DMS153 treated with DMSO at 0.1 percent for 48 hours (cell line): ENCODE measurements around the gene CCER1.
A peak's percentile ranks its signal among the peaks of the same experiment; 100 is the strongest.

Source experiments
- DNase-seq: peaks from one replicate; lab custom pipeline; 2025; ENCODE audit not compliant: unreplicated experiment; lab: John Stamatoyannopoulos, UW

CCER1 gene

DNA sequence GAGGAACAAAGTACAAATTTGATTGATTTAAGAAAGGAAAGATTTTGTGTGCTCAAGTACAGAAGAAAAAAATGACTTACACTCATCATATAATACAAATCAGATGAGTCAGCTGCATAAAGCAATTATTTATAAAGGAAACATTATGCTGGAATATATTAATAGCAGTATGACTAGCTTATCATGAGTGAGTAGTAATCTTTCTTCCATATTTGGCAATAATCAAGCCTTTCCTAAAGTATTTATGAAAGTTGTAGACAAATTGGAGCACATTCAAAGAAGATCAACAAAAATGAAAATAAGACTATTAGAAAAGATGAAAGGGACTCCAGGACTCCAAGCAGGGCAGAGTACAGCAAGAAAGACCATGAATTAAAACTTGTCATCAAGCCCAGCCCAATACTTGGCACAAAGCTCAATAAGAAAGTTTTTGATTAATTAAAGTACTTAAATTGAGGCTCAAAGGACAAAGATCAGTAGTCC, 32.8 kb downstream of the CCER1 start:
- DNase-seq = no peak

DNA sequence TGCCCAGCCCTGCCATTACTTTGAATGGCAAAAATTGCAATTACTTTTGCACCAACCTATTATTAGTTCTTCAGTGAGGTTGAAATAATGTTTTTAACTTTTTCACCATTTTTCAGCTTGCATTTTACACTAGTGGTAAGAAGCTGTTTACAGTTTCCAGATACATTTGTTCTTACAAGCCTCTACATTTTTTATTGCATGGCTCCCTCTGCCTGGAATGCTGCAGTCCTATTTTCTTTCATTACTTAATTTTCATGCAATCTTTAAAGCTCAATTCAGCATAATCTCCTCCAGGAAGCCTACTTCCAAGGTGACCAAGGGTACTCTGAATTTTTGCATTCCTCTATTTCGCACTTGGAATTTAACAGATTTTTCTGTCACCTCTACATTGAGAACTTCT, 33.4 kb downstream of the CCER1 start:
- no peak for DNase-seq

DNA sequence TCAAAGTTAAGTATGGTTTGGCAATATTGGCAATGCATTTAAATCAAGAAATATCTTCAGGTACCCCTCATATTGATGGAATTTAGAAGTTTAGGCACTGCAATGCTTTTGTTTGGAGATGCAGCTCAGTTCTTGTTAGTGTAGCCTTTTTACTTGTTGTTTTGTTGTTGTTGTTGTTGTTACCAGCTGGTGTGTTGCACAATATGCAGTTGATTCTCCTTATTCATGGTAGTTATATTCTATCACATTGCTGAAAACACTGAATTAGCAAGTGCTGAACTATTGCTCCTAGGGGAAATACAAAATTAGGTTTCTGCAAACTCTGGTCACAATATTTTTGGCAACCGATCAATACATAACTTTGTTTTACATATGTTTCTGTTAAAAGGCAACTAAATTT, 34.8 kb downstream of the CCER1 start:
- no peak for DNase-seq

DNA sequence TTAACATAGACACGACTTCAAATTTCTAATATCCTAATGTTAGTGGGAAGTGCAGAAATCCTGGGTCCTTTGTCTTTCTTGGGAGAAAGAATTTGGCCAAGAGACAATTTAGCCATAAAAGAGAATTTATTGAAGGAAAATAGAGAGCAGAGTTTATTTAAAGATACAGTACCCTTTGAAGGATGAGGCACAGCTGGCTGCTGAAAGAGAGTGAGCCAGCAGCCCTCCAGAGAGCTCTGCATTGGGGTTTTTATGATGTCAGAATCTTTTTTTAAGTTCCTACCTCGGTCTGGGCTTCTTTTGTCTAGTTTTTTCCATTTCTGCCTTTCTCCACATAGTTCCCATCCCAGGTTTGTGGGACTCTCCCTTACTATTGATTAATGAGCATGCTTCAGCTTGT, 37.5 kb downstream of the CCER1 start:
- DNase-seq = no peak

DNA sequence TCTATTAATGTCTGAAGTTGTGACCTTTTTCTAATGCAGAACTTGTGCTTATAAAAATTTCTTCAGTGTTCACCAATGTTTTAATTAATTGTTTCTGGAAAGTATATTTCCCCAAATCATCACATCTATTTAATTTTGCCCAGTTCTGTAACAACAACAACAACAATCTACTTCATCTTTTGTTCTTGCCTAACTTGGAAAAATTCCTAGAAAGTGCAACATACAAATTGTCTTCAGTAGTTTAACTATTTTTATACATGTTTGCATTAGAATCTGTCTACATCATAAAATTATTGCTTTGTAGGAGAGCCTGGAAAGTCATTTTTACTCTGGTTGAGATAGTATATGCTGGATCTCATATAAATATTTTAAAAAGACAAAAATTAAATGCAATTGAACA, 38.5 kb downstream of the CCER1 start:
- no peak for DNase-seq

DNA sequence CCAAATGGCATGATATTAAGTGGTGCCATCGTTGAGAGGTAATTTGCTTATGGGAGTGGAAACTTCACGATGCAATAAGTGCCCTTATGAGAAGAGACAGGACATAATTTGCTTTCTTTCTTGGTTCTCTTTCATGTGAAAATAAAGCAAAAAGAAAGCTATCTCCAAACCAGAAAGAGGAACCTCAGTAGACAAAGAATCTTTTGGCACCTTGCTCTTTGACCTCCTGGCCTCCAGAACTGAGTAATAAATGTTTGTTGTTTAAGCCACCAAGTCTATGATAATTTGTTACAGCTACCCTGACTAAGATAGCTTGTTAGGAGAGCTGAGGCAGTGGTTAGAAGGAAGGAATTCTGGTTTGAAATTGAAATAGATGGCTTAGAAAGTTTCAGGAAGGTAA, 39.6 kb downstream of the CCER1 start:
- no peak for DNase-seq

DNA sequence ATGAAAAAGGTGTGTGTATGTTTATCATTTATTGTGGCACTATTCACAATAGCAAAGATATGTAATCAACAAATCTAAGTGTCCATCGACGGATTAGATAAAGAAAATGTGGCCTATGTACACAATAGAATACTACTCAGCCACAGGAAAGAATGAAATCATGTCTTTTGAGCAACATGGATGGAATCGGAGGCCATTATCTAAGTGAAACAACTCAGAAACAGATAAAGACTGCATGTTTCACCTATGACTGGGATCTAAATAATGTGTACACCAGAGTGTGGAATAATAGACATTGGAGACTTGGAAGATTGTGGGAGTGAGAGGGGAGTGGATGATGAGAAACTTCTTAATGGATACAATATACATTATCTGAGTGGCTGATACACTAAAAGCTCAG, 44.0 kb downstream of the CCER1 start:
- DNase-seq = no peak

DNA sequence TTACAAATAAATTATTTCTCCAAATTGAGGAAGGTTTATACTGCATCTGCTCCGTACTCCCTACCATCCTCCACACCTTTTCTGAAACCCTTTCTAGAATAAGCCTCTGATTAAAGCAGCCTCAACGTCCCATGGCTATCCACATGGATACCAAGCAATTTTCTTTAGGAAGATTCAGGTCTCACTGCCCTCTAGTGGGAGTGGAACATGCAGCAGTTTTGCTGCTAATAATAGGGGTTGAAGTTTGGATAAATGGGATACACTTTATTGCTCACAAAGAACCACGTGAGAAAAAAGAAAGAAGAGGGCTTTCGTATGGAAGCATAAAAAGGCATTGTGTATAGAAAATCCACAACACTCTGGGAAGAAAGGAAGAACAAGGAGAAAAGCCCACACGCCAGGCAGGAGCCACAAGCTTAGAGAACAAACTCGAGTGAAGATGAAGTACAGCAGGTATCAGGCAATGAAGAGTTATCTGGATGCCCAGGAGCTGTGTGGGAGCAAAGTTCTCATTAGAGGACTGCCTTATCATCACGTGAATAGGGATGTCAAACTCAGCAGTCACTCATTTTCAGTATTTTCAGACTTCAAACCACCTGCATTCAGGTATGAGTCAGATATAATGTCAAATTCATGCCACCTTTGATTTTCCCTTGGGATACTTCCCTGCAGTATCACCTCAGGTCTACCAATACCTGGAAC, 45.8 kb downstream of the CCER1 start:
- peak; percentile 12 for DNase-seq

DNA sequence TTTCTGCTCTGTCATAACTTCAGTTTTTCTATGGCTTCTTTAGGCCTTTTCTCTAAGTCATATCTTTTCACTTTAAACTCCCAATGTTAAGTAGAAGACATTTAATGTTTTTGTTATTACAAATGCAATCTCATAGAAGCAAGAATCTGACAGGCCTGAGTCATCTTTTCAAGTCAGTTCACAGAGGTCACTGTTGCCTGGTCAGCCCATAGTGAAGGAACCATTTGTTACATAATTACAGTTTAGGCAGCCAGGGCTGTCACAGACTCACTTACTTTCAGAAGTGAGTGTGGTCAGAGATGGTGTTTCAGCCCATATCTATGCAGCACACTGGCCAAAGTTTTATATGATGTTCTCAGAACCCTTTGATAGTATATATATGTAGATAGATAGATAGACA, 46.5 kb downstream of the CCER1 start:
- DNase-seq = no peak

DNA sequence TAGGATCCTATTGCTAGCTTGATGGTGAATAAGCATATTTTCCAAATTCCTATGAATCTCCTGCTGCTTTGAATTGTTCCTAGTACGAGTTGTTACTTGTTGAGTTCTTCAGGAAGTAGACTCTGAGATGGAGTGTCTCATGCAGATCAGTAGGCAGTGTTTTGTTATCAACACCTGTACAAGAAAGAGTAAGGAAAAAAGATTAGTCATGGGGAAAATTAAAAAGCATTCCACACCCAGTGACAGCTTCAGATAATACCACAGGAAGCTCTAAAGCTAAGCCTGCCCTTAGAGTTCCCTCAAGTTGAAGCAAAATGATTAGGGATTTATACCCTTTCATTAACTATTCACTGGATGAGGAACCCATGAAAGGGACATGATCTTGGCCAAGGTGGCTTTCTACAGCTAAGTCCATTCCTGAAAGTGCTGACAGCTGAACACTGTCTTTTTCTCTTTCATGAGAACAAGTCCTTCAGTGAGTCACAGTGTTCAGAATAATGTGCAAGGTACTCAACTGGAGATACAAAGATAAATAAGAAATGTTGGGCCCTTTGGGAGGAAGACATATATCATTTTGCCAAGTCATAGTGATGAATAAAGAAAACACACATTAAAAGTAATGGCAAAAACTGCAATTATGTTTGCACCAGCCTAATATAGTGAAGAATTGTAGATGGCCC, 49.1 kb downstream of the CCER1 start:
- DNase-seq = no peak

DNA sequence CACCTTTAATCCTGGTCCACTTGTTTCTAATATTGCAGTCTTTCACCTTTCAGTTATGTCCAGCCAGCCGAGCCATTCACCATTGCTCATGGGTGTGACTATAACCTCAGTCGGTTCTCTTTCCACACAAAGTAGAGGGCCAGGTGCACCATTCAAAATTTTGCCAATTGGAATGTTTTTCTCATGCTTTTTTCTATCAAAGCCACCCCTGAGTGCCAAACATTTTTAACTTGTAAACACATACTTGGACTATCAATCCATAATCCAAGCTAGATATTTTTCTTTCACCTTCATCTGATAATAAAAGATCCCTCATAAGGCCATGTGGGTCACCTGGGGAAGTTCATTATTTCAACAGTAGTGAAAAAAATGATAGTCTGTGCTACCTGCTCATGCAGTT, 52.4 kb downstream of the CCER1 start:
- no peak for DNase-seq
